Tibial nerve (tissue), 4 donors: ENCODE results near the gene OAS3. TPM values are rescaled to one million over a fixed set of nuclear protein-coding genes. Genes with fewer than 3 reads are reported as not detected.
"Not testable (repeated sequence)": the region's sequence is repeated elsewhere in the genome, so short reads cannot be mapped to it uniquely, and the experiment has no call there.

Experiments used
- DNase-seq, 2 donors: peaks; one replicate each; pipeline ENCODE4 v3.0.0-alpha.2; 2019; ENCODE audit warnings: low spot score in 2 of 2
- H3K27ac ChIP-seq, 4 donors: fragments of 200-600 bp; sonication (generic) in 3 of 4; one replicate each; pipeline ENCODE4 v1.5.1; 2017 to 2019; ENCODE audit warnings: mild to moderate bottlenecking in 1 of 4
- H3K27me3 ChIP-seq, 2 donors: fragments of 200-600 bp; sonication (generic) in 1 of 2; one replicate each; pipeline versions ENCODE4 v1.5.1 to v1.6.0; 2017 to 2019
- H3K36me3 ChIP-seq, 3 donors: fragments of 200-600 bp; sonication (generic); one replicate each; pipeline ENCODE4 v1.5.1; 2018 to 2019
- H3K4me1 ChIP-seq, 4 donors: fragments of 200-600 bp; sonication (generic) in 3 of 4; one replicate each; pipeline ENCODE4 v1.5.1; 2017 to 2019
- H3K4me3 ChIP-seq, 4 donors: fragments of 200-600 bp; sonication (generic) in 3 of 4; one replicate each; pipeline ENCODE4 v1.5.1; 2017 to 2019; ENCODE audit warnings: mild to moderate bottlenecking in 1 of 4, moderate library complexity in 1 of 4
- H3K9me3 ChIP-seq, 4 donors: fragments of 200-600 bp; sonication (generic) in 3 of 4; one replicate each; pipeline ENCODE4 v1.5.1; 2017 to 2019
- EP300 ChIP-seq, 2 donors: sonication (generic); formaldehyde crosslinking; IDR thresholded peaks; one replicate each; pipeline ENCODE4 v1.6.1; 2017; ENCODE audit warnings: antibody characterized with exemption in 2 of 2, mild to moderate bottlenecking in 1 of 2
- POLR2A ChIP-seq, 2 donors: fragments of 450-650 bp; IDR thresholded peaks; one replicate each; pipeline ENCODE4 v1.6.1; 2017; ENCODE audit warnings: antibody characterized with exemption in 2 of 2, mild to moderate bottlenecking in 2 of 2, moderate library complexity in 2 of 2
- WGBS, 2 donors: methylation state at CpG; one replicate each; pipeline ENCODE4 v1.1.5; 2018; 5-methylcytosine and 5-hydroxymethylcytosine counted together
- total RNA-seq, 4 donors: library from RNA; depleted of rRNA; stranded (reverse); fragments of >200 nt; gene quantifications; one replicate each; pipeline ENCODE4 v1.1.0, GENCODE V29; 2016
- TF ChIP-seq, protein P1 (sequence below), 5 experiments: fragments of 200-600 bp in 3 of 5; fragments of 450-650 bp in 2 of 5; sonication (generic) in 3 of 5; IDR thresholded peaks; one replicate each; pipeline ENCODE4 v1.5.1; 2016 to 2019; ENCODE audit warnings: antibody characterized with exemption in 5 of 5, mild to moderate bottlenecking in 3 of 5, moderate library complexity in 2 of 5

The OAS3 gene
- total RNA-seq, 4 donors from 2014 or later: 5.7 to 16.5 (median 11.3) TPM

DNA sequence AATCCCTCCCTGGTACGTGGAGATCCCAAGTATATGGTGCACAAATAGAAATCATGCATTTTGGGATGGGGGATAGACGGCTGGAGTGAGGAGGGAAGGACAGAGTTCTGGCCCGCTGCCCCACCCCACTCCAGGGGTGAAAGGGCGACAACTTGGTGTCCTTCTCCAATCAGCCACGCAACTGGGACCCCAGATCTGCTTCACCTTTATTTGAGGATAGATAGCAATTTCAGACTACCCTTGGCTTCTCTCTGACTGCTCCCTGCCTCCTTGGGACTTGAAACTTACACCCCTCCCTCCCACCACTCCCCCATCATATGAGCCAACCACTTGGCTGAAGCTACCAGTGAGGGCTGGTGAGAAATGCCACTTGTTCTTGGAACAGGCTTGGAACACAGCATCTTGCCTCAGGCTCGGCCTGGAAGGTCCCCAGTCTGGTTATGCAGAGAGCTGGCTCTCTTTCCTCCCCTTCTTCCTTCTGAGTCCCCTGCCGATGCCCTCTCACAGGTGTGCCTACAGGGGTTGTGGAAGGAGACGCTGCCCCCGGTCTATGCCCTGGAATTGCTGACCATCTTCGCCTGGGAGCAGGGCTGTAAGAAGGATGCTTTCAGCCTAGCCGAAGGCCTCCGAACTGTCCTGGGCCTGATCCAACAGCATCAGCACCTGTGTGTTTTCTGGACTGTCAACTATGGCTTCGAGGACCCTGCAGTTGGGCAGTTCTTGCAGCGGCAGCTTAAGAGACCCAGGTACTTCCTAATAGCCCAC is 8.1 kb downstream of the OAS3 start:
- H3K27me3 ChIP-seq: no peaks in the 10 kb centered on the region
- TF ChIP-seq POLR2A (IDR thresholded peaks at IDR 0.05) (no peak), EP300 (IDR thresholded peaks at IDR 0.05) (no peak)
- DNase-seq: no peak
- H3K4me3 ChIP-seq: no peak overlapping the region
- H3K36me3 ChIP-seq: peaks cover 0 to 84% (median 0%) of the 10 kb centered on the region in 3 donors
- 79 to 90% methylated on average over 12 to 14 of the region's 14 CpGs for WGBS, 2 donors
- H3K4me1 ChIP-seq: no peaks in the 10 kb centered on the region
- H3K27ac ChIP-seq: no peak overlapping the region
- H3K9me3 ChIP-seq: no peaks in the 10 kb centered on the region

DNA sequence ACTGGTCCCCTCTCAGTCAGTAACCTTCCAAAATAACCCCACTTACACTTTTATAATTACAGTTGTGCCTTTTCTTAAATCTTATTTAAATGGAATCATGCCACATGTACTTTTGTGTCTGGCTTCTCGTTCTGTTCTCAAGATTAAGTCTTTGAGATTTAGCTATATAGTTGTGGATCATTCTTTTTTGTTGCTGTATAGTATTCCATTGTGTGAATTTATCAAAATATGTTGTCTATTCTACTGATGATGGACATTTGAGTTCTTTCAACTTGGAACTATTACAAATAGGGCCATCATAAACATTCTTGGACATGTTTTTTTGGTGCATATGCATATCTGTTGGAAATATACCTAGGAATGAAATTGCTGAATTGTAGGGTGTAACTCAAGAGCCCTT is 9.0 kb downstream of the OAS3 start:
- Histone ChIP-seq H3K4me3 (no peak overlapping the region), H3K9me3 (peaks cover 0 to 6% (median 0%) of the 10 kb centered on the region in 4 donors), H3K36me3 (peaks cover 0 to 93% (median 0%) of the 10 kb centered on the region in 3 donors), H3K27ac (no peak overlapping the region), H3K4me1 (no peaks in the 10 kb centered on the region), H3K27me3 (no peaks in the 10 kb centered on the region)
- DNase-seq: no peak
- WGBS, 2 donors: 39 to 41% methylated on average over 1 of the region's 1 CpG
- TF ChIP-seq, protein P1, sequence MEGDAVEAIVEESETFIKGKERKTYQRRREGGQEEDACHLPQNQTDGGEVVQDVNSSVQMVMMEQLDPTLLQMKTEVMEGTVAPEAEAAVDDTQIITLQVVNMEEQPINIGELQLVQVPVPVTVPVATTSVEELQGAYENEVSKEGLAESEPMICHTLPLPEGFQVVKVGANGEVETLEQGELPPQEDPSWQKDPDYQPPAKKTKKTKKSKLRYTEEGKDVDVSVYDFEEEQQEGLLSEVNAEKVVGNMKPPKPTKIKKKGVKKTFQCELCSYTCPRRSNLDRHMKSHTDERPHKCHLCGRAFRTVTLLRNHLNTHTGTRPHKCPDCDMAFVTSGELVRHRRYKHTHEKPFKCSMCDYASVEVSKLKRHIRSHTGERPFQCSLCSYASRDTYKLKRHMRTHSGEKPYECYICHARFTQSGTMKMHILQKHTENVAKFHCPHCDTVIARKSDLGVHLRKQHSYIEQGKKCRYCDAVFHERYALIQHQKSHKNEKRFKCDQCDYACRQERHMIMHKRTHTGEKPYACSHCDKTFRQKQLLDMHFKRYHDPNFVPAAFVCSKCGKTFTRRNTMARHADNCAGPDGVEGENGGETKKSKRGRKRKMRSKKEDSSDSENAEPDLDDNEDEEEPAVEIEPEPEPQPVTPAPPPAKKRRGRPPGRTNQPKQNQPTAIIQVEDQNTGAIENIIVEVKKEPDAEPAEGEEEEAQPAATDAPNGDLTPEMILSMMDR (IDR thresholded peaks at IDR 0.05): no peak
- TF ChIP-seq EP300 (IDR thresholded peaks at IDR 0.05): no peak
- TF ChIP-seq POLR2A (IDR thresholded peaks at IDR 0.05): no peak

DNA sequence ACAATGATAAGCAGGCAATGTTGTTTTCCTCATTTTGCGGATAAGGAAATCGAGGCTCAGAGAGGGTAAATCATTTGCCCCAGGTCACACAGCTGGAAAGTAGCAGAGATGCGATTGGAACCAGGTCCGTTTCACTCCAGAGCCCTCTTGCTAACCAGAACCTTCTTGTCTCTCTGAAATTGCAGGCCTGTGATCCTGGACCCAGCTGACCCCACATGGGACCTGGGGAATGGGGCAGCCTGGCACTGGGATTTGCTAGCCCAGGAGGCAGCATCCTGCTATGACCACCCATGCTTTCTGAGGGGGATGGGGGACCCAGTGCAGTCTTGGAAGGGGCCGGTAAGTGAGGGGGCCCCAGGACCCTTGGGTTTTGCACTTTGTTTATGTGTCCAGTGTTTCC is 9.5 kb downstream of the OAS3 start:
- Histone ChIP-seq H3K36me3 (peaks cover 0 to 97% (median 0%) of the 10 kb centered on the region in 3 donors), H3K27me3 (no peaks in the 10 kb centered on the region), H3K9me3 (peaks cover 0 to 11% (median 0%) of the 10 kb centered on the region in 4 donors), H3K4me3 (no peak overlapping the region), H3K27ac (no peak overlapping the region), H3K4me1 (no peaks in the 10 kb centered on the region)
- 94 to 98% methylated on average over 5 of the region's 5 CpGs for WGBS, 2 donors
- DNase-seq: no peak
- TF ChIP-seq, protein P1 (IDR thresholded peaks at IDR 0.05): no peak
- no peak for TF ChIP-seq EP300 (IDR thresholded peaks at IDR 0.05)
- TF ChIP-seq POLR2A (IDR thresholded peaks at IDR 0.05): no peak

DNA sequence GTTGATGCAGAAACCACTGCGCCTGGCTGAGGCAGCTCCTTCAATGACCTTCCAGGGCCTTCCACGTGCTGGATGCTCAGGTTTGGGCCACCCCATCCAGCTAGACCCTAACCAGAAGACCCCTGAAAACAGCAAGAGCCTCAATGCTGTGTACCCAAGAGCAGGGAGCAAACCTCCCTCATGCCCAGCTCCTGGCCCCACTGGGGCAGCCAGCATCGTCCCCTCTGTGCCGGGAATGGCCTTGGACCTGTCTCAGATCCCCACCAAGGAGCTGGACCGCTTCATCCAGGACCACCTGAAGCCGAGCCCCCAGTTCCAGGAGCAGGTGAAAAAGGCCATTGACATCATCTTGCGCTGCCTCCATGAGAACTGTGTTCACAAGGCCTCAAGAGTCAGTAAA is 10.5 kb downstream of the OAS3 start:
- Histone ChIP-seq H3K27ac (no peak overlapping the region), H3K9me3 (peaks cover 0 to 11% (median 0%) of the 10 kb centered on the region in 4 donors), H3K36me3 (peaks cover 0 to 95% (median 0%) of the 10 kb centered on the region in 3 donors), H3K4me1 (no peaks in the 10 kb centered on the region), H3K4me3 (no peak overlapping the region), H3K27me3 (no peaks in the 10 kb centered on the region)
- 93 to 94% methylated on average over 7 of the region's 7 CpGs for WGBS, 2 donors
- DNase-seq: no peak
- TF ChIP-seq, protein P1 (IDR thresholded peaks at IDR 0.05): no peak
- TF ChIP-seq EP300 (IDR thresholded peaks at IDR 0.05) (no peak), POLR2A (IDR thresholded peaks at IDR 0.05) (no peak)

DNA sequence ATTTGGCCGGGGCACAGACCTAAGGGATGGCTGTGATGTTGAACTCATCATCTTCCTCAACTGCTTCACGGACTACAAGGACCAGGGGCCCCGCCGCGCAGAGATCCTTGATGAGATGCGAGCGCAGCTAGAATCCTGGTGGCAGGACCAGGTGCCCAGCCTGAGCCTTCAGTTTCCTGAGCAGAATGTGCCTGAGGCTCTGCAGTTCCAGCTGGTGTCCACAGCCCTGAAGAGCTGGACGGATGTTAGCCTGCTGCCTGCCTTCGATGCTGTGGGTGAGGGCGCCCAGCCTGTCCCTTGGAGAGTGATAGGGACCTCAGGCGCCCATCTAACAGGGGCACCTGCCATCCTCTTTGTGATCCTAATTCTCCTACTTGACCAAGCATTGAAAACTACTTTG is 12.4 kb downstream of the OAS3 start:
- no peak for DNase-seq
- no peak overlapping the region for H3K27ac ChIP-seq
- H3K4me3 ChIP-seq: no peak overlapping the region
- no peaks in the 10 kb centered on the region for H3K27me3 ChIP-seq
- peaks cover 0 to 11% (median 0%) of the 10 kb centered on the region in 4 donors for H3K9me3 ChIP-seq
- WGBS, 2 donors: 78 to 99% methylated on average over 6 to 9 of the region's 11 CpGs
- H3K4me1 ChIP-seq: no peaks in the 10 kb centered on the region
- H3K36me3 ChIP-seq: peaks cover 0 to 90% (median 0%) of the 10 kb centered on the region in 3 donors
- TF ChIP-seq POLR2A (IDR thresholded peaks at IDR 0.05) (no peak), EP300 (IDR thresholded peaks at IDR 0.05) (no peak)
- TF ChIP-seq, protein P1 (IDR thresholded peaks at IDR 0.05): no peak

DNA sequence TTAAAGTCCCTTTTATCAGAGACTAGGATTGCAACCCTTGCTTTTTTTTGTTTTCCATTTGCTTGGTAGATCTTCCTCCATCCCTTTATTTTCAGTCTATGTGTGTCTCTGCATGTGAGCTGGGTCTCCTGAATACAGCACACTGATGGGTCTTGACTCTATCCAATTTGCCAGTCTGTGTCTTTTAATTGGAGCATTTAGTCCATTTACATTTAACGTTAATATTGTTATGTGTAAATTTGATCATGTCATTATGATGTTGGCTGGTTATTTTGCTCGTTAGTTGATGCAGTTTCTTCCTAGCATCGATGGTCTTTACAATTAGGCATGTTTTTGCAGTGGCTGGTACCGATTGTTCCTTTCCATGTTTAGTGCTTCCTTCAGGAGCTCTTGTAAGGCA is 18.9 kb downstream of the OAS3 start:
- WGBS, 2 donors: 92 to 94% methylated on average over 4 of the region's 4 CpGs
- peaks cover 0 to 85% (median 0%) of the 10 kb centered on the region in 3 donors for H3K36me3 ChIP-seq
- not testable (repeated sequence) for H3K27me3 ChIP-seq, H3K27ac ChIP-seq, DNase-seq, H3K4me1 ChIP-seq, H3K4me3 ChIP-seq
- H3K9me3 ChIP-seq: peaks cover 0 to 19% (median 2%) of the 10 kb centered on the region in 4 donors
